GM19238 (cell line): ENCODE results near the gene RECQL5.

Experiments used
- DNase-seq: peaks from one replicate; pipeline ENCODE4 v3.0.0; 2011; ENCODE audit warnings: low spot score; ENCODE audit not compliant: insufficient read length

Gene RECQL5

DNA sequence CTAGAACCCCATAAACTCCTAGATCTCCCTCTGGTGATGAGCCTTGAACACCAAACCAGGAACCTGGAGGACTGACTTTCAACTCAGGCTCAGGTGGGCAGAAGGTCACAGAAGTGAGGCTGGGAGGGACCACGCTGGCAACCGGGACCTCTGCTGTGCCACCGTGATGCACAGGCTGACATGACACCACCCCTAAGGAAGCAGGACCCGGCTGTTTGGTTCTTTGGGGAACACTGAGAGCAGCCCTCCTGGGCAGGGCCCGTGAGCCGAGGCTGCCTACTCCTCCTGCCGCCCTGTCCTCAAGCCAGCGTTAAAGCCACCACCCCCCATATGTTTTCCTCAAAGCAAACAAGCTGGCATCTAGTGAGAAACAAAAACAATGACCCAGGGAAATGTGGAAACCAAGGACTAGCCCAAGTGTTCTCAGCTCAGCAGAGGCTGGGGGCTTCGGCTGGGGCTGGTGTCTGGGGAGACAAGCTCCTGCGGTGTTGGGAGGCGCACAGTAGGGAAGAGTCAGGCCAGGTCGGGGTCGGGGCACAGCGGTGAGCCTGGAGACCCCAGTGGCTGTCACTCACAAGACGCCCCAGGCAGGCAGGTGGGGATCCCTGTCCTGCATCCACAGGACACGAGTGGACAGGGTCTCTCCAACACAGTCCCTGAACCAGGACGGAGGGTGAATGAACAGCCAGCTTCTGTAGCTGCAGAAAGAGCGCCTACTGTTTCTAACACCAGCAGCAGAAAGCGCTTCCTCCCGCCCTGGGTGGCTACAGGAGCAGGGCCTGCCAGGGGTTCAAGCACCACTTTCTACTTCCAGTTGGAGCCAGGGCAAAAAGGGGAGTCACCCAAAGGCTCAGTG, 32.0 kb downstream of the RECQL5 start:
- no peak for DNase-seq

DNA sequence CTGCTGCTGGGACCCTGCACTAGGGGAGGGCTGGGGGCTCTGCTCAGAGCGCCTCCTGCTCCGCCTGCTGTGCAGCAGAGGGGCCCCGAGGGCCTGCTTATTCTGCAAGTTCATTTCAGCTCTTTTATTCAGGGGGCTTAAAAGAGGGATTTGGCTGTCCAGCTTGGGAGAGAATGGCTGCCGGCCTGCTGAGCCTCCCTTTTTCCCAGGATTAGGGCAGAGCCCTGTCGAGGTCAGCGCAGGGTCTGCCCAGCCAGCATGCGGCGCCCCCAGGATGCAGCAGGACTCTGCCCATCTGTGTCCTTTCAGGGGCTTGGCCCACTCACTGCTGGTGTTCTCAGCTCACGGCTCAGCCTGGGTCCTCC, 32.6 kb downstream of the RECQL5 start:
- DNase-seq = no peak

DNA sequence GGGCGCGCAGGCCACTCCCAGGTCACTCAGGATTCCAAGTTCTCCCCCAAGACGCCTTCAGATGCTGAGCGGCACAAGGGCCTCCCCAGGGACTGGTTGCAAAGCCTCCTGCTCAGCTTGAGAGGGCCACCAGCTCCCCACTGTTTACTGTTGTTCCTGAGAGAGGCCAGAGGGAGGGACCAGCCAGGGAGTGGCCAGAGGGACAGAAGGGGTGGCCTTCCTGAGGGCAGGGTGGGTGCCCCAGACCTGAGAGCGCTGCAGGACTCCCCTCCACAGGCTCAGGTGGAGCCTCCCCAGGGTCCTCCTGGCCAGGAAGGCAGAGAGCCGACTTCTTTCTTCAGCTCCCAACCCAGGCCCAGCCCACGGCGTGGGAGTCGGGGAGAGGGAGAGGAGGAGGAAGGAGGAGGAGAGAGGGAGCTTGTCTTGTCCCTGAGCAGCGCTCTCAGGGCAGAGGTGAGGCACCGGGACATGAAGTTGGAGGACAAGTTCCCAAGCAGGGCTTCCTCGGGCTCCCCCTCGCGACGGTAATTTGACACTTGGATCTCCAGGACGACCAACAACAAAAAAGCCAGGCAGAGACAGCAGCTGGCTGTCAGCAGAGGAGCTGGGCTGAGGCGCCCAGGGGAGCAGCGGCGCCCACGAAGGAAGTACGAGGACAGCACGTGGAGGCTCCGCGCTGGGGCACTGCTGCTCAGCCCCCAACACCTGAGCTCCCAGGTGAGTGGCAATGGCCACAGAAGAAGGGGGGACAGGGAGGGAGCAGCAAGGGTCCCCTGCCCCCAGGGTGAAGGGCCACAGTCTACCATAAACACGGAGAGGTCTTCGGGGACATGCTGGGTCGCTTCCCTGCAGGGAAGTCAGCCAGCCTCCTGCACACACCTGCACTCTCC, 33.2 kb downstream of the RECQL5 start:
- DNase-seq = peak; percentile 82

DNA sequence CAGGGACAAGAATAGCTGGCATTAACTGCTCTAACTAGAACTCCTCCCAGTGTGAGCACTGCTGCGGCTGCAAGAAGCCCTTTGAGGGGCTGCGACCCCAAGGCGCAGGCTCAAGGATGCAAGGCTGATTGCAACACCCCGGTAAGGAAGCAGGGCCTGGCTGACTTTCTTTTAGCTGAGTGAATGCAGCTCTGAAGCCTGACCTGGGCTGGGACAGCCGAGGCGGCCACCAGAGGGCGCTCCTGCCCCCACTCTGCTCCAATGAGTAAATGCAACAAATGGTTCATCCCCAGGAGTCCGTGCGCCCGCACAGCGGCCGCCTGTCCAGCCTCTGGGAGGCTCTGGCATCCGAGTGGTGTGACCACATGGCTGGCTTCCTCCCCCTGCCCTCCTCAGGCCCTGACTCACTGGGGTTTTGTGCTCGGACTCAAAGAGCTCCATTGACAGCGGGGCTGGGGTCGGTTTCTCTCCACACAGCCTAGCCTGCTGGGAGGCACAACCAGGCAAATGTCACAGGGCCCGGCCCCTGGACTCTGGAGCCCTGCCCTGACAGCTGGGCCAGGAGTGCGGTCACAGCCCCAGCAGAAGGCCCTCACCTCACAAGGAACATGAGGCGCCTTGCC, 34.0 kb downstream of the RECQL5 start, which contains the start of gene SMIM5:
Gene SMIM5 (plus strand): TSS at position 572 of the 623 bp plus-strand sequence. CDS start 6,768 bp downstream, outside the sequence.
- DNase-seq = peak; percentile 90

DNA sequence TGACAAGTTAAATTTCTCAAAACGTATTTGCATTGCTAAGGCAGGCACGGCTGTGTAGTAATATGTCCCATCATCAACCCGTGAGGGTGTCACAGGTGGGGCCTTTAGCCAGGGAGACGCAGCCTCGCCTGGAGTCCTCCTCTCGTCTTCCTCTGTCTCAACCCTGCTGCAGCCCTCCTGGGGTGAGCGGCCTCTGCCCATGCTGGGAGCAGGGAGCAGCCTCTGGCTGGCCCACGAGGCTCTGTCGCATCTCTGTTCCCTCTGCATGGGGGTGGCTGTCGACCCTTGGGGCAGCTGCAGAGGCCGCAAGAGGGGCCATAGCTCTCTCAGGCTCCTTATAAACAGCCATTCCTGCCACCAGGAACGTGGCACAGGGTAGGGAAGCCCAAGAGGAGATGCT, 34.5 kb downstream of the RECQL5 start:
- no peak for DNase-seq

DNA sequence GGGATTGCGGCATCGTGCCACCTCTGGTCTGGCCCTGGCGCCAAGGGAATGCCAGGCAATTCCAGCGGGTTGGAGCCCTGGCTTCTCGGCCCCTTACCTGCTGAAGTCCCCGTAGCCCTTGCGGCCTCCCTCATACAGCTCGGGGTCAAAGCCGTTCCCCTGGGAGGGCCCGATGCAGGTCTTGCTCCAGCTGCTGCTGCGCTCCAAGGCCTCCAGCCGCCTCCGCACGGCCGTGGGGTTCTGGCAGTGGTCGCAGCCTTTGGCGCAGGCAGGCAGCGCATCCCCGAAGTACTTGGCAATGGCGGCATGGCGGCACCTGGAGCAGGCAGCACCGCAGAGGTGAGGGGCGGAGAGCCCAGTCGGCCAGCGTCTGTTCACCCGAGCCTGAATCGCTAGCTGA, 35.6 kb downstream of the RECQL5 start:
- DNase-seq = no peak

DNA sequence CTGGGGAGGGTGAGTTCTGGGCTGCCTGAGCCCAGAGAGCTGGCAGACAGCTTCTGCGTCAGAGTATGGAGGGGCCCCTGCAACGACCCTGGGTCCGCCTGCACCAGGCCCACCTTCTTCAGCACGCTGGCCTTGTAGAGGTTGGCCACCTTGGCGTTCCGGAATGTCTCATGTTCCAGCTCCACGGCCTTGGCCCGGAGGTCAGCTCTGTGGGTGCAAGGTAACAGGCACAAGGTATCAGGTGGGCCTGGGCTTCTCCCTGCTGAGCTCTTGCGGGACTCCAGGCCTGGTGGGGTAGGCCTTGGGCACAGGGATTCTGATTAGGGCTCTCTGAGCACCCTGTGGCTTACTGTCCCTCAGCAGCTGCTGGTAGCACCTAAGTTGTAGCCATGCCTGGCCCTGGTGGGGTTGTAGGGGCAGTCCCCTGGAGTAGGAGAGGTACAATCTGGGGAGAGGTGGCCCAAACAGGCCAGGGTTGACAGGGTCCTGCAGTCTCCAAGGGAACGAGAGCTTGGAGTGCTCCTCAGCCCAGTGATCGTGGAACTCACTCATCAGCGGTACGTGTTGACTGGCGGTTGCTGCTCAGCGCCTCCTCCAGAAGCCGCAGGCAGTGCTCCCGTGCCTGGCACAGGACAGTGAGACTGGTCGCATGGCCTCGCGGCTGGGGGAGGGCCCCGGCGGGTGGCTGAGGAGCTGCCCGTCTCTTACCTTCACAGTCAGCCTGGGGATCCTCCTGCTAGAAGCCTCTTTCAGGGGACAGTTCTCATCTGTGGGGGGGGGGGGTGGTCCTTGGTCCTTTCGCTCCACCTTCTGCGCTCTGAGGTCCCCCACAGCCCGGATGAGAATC, 36.7 kb downstream of the RECQL5 start:
- DNase-seq = no peak

DNA sequence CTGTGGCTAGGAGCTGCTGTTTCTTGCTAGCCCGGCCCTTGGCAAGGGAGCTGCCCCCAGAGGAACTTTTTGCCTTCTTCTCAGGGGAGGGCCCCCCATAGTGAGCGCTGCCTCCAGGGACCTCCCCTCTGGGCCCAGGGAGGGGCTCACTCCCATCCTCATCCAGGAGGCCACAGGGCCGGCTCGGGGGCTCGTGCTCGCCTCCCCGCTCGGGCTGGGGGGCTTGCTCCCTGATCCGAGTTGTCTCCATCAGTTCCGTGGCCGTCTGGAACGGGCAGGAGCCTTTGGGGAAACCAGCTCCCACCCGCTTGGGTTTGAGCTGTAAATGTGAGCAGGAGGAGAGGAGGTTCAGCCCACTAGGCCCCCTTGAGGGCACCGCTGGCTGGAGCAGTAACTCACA, 37.8 kb downstream of the RECQL5 start:
- DNase-seq = no peak

DNA sequence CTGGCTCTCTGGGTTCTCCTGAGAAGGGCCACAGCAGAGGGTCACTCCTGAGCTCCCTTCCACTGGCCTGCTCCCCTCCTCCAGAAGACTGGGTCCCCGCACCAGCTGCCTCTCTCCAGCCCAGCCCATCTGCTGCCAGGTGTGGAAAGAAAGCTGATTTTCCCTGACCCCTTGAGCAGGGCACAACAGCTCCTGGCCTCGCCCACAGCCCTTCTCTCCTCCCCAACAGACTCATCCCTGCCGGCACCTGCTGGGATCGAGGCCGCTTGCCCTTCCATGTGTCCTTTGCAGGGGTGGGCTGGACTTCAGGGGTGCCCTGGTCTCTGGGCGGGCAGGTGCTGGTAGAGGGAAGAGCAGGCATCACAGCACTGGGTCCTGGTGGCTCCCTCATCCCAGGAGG, 38.5 kb downstream of the RECQL5 start:
- no peak for DNase-seq

DNA sequence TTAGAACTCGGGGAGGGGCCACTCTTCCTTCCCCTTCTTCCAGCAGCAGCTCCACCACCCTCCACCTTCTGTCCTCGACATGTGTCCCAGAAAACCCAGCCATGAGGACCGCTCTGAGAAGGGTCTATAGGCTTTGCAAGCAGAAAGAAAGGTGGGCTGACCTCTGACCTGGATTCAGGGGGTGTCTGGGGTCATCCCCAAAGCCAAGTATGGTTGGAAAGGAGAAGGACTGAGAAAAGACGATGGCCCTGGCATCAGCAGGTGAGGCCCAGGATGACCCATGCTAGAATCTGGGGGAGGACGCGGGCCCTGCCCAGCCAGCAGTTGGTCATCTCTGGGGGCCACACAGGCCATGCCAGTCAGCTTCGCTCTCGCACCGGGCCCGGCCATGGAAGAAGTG, 39.9 kb downstream of the RECQL5 start:
- DNase-seq = no peak

DNA sequence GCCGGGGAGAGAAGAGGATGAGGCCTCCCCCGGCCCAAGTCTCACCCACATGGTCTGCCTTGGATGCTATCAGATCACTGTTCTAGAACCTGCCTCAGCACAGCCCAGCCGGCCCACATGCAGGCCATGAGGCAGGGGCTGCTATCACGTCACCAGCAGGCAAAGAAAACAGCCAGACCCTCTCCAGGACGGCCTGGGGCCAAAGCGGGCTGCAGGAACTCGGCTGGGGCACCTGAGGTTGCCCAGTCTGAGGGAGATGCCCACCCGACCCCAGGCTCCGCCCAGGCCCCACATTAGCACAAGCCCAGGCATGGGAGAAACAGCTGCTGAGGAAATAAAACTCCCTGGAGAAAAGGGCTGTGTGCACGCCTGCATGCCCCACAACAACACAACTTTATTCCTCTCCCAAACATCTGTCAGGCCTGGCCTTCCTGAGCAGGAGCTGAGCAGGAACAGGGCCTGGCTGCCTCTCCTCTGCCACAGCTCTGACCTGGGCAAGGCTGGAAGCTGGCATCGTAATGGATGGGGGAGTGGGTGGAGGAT, 40.4 kb downstream of the RECQL5 start:
- no peak for DNase-seq

DNA sequence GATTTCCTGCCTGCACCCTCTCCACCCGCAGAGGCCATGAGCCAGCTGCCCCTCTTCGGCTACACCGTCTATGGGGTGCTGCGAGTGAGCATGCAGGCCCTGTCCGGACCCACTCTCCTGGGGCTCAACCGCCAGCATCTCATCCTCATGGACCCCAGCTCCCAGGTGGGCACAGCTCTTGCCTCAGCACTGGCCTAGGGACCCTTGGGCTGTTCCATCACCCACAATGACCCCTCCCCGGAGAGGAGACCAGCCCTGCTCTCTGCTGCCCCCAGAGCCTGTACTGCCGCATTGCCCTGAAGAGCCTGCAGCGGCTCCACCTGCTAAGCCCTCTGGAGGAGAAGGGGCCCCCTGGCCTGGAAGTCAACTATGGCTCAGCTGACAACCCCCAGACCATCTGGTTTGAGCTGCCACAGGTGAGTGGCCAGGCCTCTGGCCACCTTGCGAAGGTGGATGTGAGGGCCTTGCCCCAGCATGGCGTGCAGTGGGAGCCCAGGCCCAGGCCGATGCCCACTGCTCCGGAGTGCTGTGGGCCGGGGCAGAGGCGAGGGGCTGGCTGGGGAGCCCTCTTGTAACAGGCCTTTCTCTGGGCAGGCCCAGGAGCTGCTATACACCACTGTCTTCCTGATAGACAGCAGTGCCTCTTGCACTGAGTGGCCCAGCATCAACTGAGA, 41.0 kb downstream of the RECQL5 start:
- DNase-seq = peak; percentile 59

DNA sequence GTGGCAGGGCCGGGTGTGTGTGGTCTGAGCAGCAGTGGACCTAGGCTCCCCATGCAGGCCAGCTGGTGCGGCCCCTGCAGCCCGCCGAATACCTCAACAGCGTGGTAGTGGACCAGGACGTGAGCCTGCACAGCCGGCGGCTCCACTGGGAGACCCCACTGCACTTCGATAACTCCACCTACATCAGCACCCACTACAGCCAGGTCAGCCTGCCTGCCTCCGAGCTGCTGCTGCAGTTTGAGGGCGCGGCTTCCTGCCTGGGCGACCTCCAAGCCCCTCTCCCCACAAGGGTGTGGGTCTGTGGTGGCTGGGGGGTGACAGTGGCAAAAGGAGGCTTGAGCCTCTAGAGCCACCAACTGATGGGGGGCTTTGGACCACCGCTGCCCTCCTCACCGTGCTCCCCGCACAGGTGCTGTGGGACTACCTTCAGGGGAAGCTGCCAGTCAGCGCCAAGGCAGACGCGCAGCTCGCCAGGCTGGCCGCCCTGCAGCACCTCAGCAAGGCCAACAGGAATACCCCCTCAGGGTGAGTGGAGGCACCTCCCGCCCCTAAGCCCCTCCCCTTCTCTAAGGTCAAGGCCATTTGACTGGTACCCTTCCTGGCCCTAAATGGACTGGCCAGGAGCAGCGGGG, 42.1 kb downstream of the RECQL5 start:
- DNase-seq = no peak

DNA sequence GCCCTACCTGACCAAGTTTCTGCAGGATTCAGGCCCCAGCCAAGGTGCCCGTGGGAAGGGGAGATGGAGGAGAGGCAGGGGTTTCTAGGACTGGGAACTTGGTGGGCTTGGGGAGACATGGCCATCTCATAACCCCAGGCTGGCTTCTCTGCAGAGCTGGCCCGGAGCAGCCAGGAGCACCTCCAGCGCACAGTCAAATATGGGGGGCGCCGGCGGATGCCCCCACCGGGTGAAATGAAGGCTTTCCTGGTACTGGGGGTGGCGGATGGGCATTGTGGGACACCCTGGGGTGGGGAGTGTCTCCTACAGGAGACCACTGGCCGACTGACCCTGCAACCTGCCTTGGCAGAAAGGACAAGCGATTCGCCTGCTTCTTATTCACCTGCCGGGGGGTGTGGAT, 42.9 kb downstream of the RECQL5 start:
- DNase-seq = no peak

DNA sequence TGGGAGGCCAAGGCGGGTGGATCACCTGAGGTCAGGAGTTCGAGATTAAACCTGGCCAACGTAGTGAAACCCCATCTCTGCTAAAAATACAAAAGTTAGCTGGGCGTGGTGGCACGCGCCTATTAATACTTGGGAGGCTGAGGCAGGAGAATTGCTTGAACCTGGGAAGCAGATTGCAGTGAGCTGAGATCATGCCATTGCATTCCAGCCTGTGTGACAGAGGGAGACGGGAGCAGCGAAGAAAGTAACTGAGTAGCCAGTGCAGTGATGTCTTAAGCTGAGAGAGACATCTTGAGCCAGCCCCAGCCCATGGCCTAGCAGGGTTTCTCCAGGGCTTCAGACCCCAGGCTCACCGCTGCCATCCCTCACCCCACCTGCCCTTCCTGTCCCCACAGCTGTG, 43.6 kb downstream of the RECQL5 start:
- no peak for DNase-seq

DNA sequence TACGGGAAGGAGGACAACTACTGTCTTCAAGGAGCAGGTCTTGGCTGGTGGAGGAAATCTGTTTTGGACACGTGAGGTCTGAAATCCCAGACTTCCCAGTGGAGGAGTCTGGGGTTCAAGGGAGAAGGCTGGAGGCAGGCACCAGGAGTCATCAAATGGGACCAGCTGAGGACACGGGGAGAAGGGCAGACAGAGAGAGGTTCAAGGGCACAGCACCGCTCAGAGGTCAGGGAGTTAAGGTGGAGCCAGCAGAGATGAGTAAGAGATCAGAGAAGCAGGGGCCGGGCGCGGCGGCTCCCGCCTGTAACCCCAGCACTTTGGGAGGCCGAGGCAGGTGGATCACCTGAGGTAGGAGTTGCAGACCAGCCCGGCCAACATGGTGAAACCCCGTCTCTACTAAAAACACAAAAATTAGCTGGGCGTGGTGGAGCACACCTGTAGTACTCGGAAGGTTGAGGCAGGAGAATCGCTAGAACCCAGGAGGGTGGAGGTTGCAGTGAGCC, 44.1 kb downstream of the RECQL5 start:
- DNase-seq = no peak

DNA sequence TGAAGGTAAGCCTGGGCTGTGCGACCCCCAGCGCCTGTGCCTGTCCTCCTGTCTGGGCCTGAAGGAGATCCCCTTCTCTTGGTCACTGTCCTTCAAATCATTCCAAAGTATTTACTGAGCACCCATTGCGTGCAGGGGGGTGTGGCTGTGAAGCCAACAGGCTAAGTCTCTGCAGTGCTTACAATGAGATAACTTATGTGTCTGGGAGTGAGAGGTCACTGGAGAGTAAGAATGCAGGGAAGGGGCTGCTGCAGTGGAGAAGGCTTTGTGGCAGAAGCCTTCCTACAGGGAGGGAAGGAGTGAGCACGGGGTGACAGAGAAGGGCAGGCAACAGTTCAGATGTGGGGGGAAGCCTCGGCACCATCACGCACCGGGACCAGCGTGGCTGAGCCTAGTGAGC, 44.9 kb downstream of the RECQL5 start:
- DNase-seq = no peak

DNA sequence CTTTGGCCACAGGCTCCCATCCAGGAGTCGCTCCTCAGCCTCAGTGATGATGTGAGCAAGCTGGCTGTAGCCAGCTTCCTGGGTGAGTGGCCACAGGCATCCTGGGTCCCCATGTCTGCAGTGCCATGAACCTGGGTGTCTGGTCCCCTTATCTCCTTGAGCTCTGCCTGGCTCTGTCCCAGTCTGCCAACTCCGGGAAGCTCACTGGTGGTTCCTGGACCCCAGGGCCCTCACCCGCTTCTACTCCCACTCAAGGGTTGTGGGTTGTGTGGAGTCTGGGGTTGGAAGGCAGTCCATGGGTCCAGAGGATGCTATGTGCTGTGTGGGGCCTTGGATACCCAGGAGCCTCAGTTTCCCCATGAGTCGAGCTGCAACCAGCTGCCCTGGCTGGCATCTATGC, 45.5 kb downstream of the RECQL5 start:
- no peak for DNase-seq
